Activated naive CD8-positive, alpha-beta T cell treated with anti-CD3 and anti-CD28 coated beads, Interleukin-2, amount 50 U/mL, for 24 hours (primary cell): ENCODE data around the gene MAP4K4.

Source experiments
- ATAC-seq: fragments of 150-1000 bp; cut with Tn5 transposase; one replicate; pipeline ENCODE4 v1.10.0; 2021
- DNase-seq: peaks from one replicate; pipeline ENCODE4 v3.0.0; 2021
- H3K27ac Mint-ChIP-seq: one replicate; pipeline ENCODE4 v1.8.0; 2021; ENCODE audit warnings: mild to moderate bottlenecking, mixed read lengths
- H3K27me3 Mint-ChIP-seq: one replicate; pipeline ENCODE4 v1.8.0; 2021; ENCODE audit warnings: mixed read lengths
- H3K36me3 Mint-ChIP-seq: one replicate; pipeline ENCODE4 v1.8.0; 2021; ENCODE audit warnings: low read depth, mixed read lengths
- H3K4me1 Mint-ChIP-seq: one replicate; pipeline ENCODE4 v1.8.0; 2021; ENCODE audit warnings: mixed read lengths
- H3K4me3 Mint-ChIP-seq: one replicate; pipeline ENCODE4 v1.8.0; 2021; ENCODE audit warnings: mild to moderate bottlenecking, moderate library complexity, mixed read lengths
- H3K9me3 Mint-ChIP-seq: one replicate; pipeline ENCODE4 v1.8.0; 2021; ENCODE audit warnings: mixed read lengths

MAP4K4 gene

GRCh38 chr2:101679801-101680487, 17.6 kb upstream of the MAP4K4 start:
- Mint-ChIP-seq H3K36me3 (no peaks in the 10 kb centered on the region), H3K27me3 (no peaks in the 10 kb centered on the region), H3K27ac (no peak overlapping the region), H3K4me3 (no peak overlapping the region), H3K9me3 (peaks cover 4% of the 10 kb centered on the region), H3K4me1 (peaks cover 12% of the 10 kb centered on the region)
- DNase-seq (no peak), ATAC-seq (no peak)

GRCh38 chr2:101682311-101682710, 15.2 kb upstream of the MAP4K4 start:
- H3K36me3 Mint-ChIP-seq: no peaks in the 10 kb centered on the region
- H3K4me1 Mint-ChIP-seq: peaks cover 2% of the 10 kb centered on the region
- DNase-seq (no peak), ATAC-seq (no peak)
- H3K4me3 Mint-ChIP-seq: no peak overlapping the region
- no peaks in the 10 kb centered on the region for H3K27me3 Mint-ChIP-seq
- H3K27ac Mint-ChIP-seq: no peak overlapping the region
- H3K9me3 Mint-ChIP-seq: peaks cover 4% of the 10 kb centered on the region

DNA sequence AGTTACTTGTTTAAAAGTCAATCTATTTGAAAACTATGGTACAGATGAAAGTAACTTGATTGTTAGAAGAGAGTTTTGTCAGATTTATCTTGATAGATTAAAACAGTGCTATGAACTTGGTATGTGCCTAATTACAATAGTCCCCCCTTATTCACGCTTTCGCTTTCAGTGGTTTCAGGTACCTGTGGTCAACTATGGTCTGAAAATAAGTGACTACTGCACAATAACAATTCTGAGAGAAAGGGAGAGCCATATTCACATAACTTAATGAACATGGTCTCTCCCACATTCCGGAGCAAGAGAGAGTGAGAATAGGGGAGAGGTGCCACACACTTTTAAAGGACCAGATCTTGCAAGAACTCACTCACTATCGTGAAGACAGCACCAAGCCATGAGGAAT, 13.2 kb upstream of the MAP4K4 start:
- H3K9me3 Mint-ChIP-seq: no peaks in the 10 kb centered on the region
- H3K36me3 Mint-ChIP-seq: no peaks in the 10 kb centered on the region
- H3K27ac Mint-ChIP-seq: no peak overlapping the region
- H3K27me3 Mint-ChIP-seq: no peaks in the 10 kb centered on the region
- no peak overlapping the region for H3K4me3 Mint-ChIP-seq
- ATAC-seq (no peak), DNase-seq (no peak)
- H3K4me1 Mint-ChIP-seq: peaks cover 2% of the 10 kb centered on the region

- Mint-ChIP-seq H3K27me3 (no peaks in the 10 kb centered on the region), H3K36me3 (no peaks in the 10 kb centered on the region), H3K4me3 (no peak overlapping the region), H3K9me3 (no peaks in the 10 kb centered on the region), H3K27ac (no peak overlapping the region), H3K4me1 (peaks cover 19% of the 10 kb centered on the region)
- DNase-seq (no peak), ATAC-seq (no peak)
Observed at GRCh38 chr2:101688261-101688660, 9.2 kb upstream of the MAP4K4 start.

- Mint-ChIP-seq H3K36me3 (no peaks in the 10 kb centered on the region), H3K9me3 (no peaks in the 10 kb centered on the region), H3K27me3 (no peaks in the 10 kb centered on the region), H3K4me1 (peaks cover 19% of the 10 kb centered on the region), H3K4me3 (no peak overlapping the region), H3K27ac (no peak overlapping the region)
- ATAC-seq: no peak
- DNase-seq: no peak
Observed at GRCh38 chr2:101689114-101689825, 8.2 kb upstream of the MAP4K4 start.

DNA sequence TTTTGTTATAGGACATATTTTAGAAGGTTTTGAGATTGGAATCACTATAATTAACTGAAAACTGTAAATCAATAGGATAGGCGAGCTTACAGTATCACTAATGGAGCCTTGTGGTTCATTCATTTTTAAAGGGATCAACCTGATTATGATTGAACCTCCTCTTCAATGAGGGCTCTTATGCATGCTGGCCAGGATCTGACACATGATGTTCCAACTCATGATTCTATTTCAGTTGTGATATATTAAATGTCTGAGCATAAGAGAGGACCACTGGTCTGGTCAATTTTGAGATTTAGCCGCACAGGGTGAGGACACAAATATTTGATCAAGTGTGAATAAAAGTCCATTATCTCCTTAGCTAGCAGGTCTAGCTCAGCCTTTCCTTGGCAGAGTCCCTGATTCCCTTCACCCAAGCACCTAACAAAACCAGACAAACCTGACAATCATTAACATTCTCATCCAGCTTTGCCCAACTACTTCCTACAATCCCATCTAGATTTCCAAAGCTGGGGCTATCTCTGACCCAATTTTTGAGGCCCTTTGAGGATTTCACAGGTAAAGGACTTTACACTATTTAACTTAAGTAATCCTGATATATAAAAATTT, 6.9 kb upstream of the MAP4K4 start:
- Mint-ChIP-seq H3K9me3 (peaks cover 4% of the 10 kb centered on the region), H3K27me3 (no peaks in the 10 kb centered on the region), H3K27ac (no peak overlapping the region), H3K4me3 (no peak overlapping the region), H3K4me1 (peaks cover 19% of the 10 kb centered on the region), H3K36me3 (no peaks in the 10 kb centered on the region)
- ATAC-seq: no peak
- no peak for DNase-seq

GRCh38 chr2:101692041-101692440, 5.5 kb upstream of the MAP4K4 start:
- ATAC-seq: no peak
- Mint-ChIP-seq H3K36me3 (no peaks in the 10 kb centered on the region), H3K9me3 (peaks cover 4% of the 10 kb centered on the region), H3K27ac (no peak overlapping the region), H3K27me3 (peaks cover 6% of the 10 kb centered on the region), H3K4me3 (no peak overlapping the region), H3K4me1 (peaks cover 24% of the 10 kb centered on the region)
- DNase-seq: no peak

DNA sequence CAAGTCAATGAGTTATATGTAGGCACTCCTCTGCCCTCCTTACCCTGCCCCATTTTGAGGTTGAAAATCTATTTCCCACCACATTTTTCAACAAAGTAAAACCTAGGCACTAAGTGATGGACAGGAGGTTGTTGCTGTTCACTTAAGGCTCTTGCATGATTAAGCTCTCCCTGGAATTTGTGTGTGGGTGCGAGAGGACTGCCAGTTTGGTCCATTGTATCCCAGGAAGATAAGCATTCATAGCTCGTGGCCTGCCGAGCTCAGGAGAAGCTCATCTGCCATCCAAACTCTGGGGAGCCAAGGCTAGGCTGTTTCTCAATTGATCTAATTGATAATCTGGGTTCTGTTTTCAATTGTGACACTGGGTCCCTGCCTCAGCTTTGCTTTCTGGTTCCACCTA, 4.7 kb upstream of the MAP4K4 start:
- DNase-seq: no peak
- ATAC-seq: no peak
- H3K4me1 Mint-ChIP-seq: peaks cover 24% of the 10 kb centered on the region
- peaks cover 6% of the 10 kb centered on the region for H3K27me3 Mint-ChIP-seq
- peaks cover 4% of the 10 kb centered on the region for H3K9me3 Mint-ChIP-seq
- no peaks in the 10 kb centered on the region for H3K36me3 Mint-ChIP-seq
- H3K27ac Mint-ChIP-seq: no peak overlapping the region
- no peak overlapping the region for H3K4me3 Mint-ChIP-seq

DNA sequence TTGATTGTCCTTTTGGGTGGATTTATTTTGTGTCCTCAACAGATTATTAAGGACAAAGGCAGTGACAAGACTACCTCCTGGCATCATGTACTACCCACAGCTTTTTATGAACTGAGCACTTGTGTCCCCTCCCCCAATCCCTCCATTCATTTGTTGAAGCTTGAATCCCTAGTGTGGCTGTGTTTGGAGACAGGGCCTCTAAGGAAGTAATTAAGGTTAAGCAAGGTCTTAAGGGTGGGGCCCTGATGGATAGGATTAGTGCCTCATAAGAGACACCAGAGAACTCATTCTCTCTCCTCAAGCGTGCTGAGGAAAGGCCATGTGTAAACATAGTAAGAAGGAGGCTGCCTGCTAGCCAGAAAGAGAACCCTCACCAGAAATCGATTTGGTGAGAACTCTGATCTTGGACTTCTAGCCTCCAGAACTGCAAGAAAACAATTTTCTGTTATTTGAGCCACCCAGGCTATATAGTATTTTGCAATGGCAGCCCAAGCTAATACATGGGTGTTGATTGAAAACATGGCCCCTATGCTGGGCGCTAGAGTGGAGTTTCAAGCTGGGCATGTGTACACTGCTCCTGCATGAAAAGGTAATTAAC, 3.4 kb upstream of the MAP4K4 start:
- H3K4me1 Mint-ChIP-seq: peaks cover 24% of the 10 kb centered on the region
- no peak overlapping the region for H3K4me3 Mint-ChIP-seq
- peaks cover 6% of the 10 kb centered on the region for H3K27me3 Mint-ChIP-seq
- DNase-seq (no peak), ATAC-seq (no peak)
- peaks cover 4% of the 10 kb centered on the region for H3K9me3 Mint-ChIP-seq
- H3K27ac Mint-ChIP-seq: no peak overlapping the region
- H3K36me3 Mint-ChIP-seq: no peaks in the 10 kb centered on the region

- peaks cover 4% of the 10 kb centered on the region for H3K36me3 Mint-ChIP-seq
- peaks cover 6% of the 10 kb centered on the region for H3K27me3 Mint-ChIP-seq
- no peak for ATAC-seq
- H3K27ac Mint-ChIP-seq: peak overlapping the region; percentile 89
- H3K4me3 Mint-ChIP-seq: peak overlapping the region; percentile 83
- DNase-seq: no peak
- H3K9me3 Mint-ChIP-seq: peaks cover 4% of the 10 kb centered on the region
- H3K4me1 Mint-ChIP-seq: peaks cover 18% of the 10 kb centered on the region
Observed at GRCh38 chr2:101696272-101697123, 1.0 kb upstream of the MAP4K4 start.

DNA sequence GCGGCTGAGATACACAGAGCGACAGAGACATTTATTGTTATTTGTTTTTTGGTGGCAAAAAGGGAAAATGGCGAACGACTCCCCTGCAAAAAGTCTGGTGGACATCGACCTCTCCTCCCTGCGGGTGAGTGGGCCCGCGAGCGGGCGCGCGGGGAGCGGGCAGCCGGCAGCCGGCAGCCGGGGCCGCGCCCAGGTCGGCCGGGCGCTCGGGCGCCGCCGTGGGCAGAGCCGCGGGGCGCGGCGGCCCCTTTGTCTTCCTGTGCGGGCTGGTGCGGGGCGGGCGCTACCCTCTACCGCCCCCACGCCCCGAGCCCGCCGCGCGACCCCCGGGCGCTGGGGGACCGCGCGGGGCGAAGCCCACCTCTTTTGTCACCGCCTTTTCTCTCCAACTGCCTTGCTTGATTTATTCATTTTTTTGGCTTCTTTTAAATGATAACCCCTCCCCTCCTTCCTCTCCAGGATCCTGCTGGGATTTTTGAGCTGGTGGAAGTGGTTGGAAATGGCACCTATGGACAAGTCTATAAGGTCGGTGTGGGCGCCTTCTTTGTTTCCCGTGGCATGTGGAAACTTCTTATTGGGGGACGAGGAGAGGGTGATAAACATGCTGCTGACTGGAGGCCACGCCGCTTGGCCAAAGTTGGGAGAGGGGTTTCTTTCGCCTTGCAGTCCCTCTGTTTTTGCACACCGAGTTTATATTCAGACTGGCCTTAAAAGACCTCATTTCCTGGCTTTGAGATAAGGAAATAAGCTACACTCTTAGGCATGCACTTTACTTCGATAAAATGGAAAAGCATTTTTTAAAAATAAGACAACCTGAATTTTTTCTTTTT, 722 bp downstream of the MAP4K4 start:
- H3K36me3 Mint-ChIP-seq: peaks cover 15% of the 10 kb centered on the region
- H3K27ac Mint-ChIP-seq: no peak overlapping the region

DNA sequence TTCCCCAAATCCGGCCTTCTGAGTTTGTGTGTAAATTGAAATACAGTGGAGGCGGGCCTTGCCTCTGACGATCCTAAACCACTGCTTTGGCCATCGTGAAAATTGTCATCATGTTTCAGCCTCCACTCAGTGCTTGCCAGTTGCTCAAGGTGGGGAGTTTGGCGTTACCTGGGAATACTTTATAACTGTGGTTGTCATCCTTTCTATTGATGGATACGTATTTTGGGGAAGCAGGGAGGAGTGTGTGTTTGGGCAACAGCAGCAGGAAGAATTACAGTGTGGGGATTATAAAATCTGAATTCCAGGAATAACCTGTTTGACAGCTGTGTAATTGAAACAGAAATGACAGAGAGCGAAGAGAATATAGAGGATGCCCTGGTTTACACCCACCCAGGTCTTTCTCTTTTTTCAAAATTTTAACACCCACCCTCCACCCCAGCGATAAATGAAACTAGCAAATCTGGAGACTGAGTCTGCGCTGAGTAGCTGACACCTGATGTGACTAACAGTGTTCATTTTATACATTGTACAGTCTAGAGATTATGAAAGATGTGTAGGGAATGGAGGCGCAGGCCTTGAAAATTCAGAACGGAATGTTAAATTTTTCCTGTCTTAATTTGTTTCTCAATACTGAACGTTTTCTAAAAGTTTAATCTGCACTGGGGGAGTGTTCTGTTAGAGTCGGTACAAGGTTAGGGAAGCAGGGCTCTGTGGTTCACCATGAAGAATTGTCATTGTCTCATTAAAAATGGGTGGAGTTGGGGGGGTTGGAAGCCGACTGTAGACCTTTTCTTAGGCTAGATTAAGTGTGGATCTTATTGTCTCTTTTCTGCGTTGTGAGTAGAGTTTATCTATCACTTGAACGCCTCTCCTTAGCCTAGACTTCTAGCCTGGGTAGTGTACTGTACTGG, 1.6 kb downstream of the MAP4K4 start:
- H3K4me1 Mint-ChIP-seq: peaks cover 26% of the 10 kb centered on the region
- H3K36me3 Mint-ChIP-seq: peaks cover 15% of the 10 kb centered on the region
- H3K9me3 Mint-ChIP-seq: peaks cover 11% of the 10 kb centered on the region
- H3K4me3 Mint-ChIP-seq: no peak overlapping the region
- no peak overlapping the region for H3K27ac Mint-ChIP-seq
- DNase-seq: no peak
- peak; percentile 45 for ATAC-seq
- peaks cover 6% of the 10 kb centered on the region for H3K27me3 Mint-ChIP-seq

More for the DNA sequence above, 722 bp downstream of the MAP4K4 start:
- no peak for ATAC-seq
- H3K9me3 Mint-ChIP-seq: peaks cover 11% of the 10 kb centered on the region
- H3K4me1 Mint-ChIP-seq: peaks cover 17% of the 10 kb centered on the region
- H3K4me3 Mint-ChIP-seq: no peak overlapping the region
- H3K27me3 Mint-ChIP-seq: peaks cover 6% of the 10 kb centered on the region
- DNase-seq: no peak
